Transverse colon (tissue), 4 donors: ENCODE results near the gene TRIP6. TPM values are rescaled to one million over a fixed set of nuclear protein-coding genes. Genes with fewer than 3 reads are reported as not detected.

Experiments used
- DNase-seq: peaks from one replicate; pipeline ENCODE4 v3.0.0-alpha.2; 2019
- H3K27ac ChIP-seq, 4 donors: fragments of 200-600 bp; sonication (generic); 2 replicates each; pipeline ENCODE4 v1.5.1; 2016 to 2018; ENCODE audit warnings: inconsistent platforms in 4 of 4
- H3K27me3 ChIP-seq: fragments of 200-600 bp; sonication (generic); 2 replicates; pipeline ENCODE4 v1.5.1; 2017; ENCODE audit warnings: inconsistent platforms
- H3K36me3 ChIP-seq, 4 donors: fragments of 200-600 bp; sonication (generic); 2 replicates each; pipeline ENCODE4 v1.5.1; 2017 to 2019; ENCODE audit warnings: inconsistent platforms in 4 of 4
- H3K4me1 ChIP-seq, 4 donors: fragments of 200-600 bp; sonication (generic); 2 replicates each; pipeline ENCODE4 v1.5.1; 2017 to 2020; ENCODE audit warnings: inconsistent platforms in 4 of 4
- H3K4me3 ChIP-seq, 4 donors: fragments of 200-600 bp; sonication (generic); 1 replicate in 1 of 4; 2 replicates in 3 of 4; pipeline versions ENCODE4 v1.5.1 to v1.6.1; 2017 to 2019; ENCODE audit warnings: inconsistent platforms in 4 of 4
- H3K9me3 ChIP-seq, 2 donors: fragments of 200-600 bp; sonication (generic); 2 replicates each; pipeline ENCODE4 v1.5.1; 2017 to 2019; ENCODE audit warnings: inconsistent platforms in 2 of 2
- EP300 ChIP-seq: sonication (generic); formaldehyde crosslinking; IDR thresholded peaks from one replicate; pipeline ENCODE4 v1.6.1; 2017; ENCODE audit warnings: antibody characterized with exemption, low read depth
- POLR2A ChIP-seq: fragments of 450-650 bp; IDR thresholded peaks from one replicate; pipeline ENCODE4 v1.6.1; 2016; ENCODE audit warnings: antibody characterized with exemption, mild to moderate bottlenecking, moderate library complexity
- POLR2AphosphoS5 ChIP-seq, 3 donors: sonication (generic); formaldehyde crosslinking; IDR thresholded peaks; one replicate each; pipeline ENCODE4 v1.6.1; 2016; ENCODE audit warnings: antibody characterized with exemption in 3 of 3
- WGBS, 2 donors: methylation state at CpG; one replicate each; pipeline ENCODE4 v1.1.5; 2018; ENCODE audit warnings: low coverage in 1 of 2; 5-methylcytosine and 5-hydroxymethylcytosine counted together
- in situ Hi-C, 4 donors: fragments of 200-750 bp; cut with MboI; loops; one replicate each; pipeline versions ENCODE4 v1.15.0 to v1.15.1; 2017; ENCODE audit warnings: low sequenced_read_pairs in 3 of 4, low pct_ligation_motif_present in 1 of 4, low pct_unique_long_range_greater_than_20kb in 1 of 4
- intact Hi-C: fragments of 100-400 bp; cut with DNase I; formaldehyde crosslinking; loops from one replicate; pipeline ENCODE4 v1.15.1; 2023; ENCODE audit warnings: low total_unique reads
- total RNA-seq, 4 donors: library from RNA; depleted of rRNA; stranded (reverse); fragments of >200 nt; gene quantifications; one replicate each; pipeline ENCODE4 v1.1.0, GENCODE V29; 2016
- TF ChIP-seq, protein P1 (sequence below), 5 experiments: fragments of 200-600 bp in 3 of 5; fragments of 450-650 bp in 2 of 5; sonication (generic) in 3 of 5; IDR thresholded peaks; 1 replicate in 2 of 5; 2 replicates in 3 of 5; pipeline ENCODE4 v1.5.1; 2016 to 2017; ENCODE audit warnings: antibody characterized with exemption in 5 of 5, inconsistent platforms in 3 of 5, mild to moderate bottlenecking in 2 of 5, moderate library complexity in 1 of 5

The TRIP6 gene
- total RNA-seq, 4 donors from 2014 or later = 10.9 to 24.3 (median 21.2) TPM

DNA sequence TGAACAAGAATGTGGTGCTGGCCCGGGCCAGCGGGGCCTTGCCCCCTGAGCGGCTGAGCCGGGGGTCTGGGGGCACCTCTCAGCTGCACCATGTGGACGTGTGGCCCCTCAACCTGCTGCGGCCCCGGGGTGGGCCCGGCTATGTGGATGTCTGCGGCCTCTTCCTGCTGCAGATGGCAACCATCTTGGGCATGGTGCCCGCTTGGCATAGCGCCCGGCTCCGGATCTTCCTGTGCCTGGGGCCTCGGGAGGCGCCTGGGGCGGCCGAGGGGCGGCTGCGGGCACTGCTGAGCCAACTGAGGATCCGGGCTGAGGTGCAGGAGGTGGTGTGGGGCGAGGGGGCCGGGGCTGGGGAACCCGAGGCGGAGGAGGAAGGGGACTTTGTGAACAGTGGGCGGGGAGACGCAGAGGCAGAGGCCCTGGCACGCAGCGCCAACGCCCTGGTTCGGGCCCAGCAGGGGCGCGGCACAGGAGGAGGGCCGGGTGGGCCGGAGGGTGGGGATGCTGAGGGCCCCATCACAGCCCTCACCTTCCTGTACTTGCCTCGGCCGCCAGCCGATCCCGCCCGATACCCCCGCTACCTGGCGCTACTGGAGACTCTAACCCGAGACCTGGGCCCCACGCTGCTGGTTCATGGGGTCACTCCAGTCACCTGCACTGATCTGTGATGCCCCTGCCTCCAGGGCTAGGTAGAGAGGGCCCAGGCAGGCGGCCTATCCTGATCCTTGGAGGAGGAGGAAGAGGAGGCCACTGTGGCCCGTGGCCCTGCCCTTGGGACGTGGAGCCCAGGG lies 1.1 kb upstream of the TRIP6 start:
- in situ Hi-C loops = loop anchor here in 1 of 4 donors (25.0 kb wide), 1 partner anchor 154 kb away; the partner anchor contains the start of genes EPO and POP7
- TF ChIP-seq POLR2A (peak; percentile 54), POLR2AphosphoS5 (IDR thresholded peaks at IDR 0.05) (peak in 2 of 3 donors; percentile 46 to 62), EP300 (no peak)
- TF ChIP-seq, protein P1, sequence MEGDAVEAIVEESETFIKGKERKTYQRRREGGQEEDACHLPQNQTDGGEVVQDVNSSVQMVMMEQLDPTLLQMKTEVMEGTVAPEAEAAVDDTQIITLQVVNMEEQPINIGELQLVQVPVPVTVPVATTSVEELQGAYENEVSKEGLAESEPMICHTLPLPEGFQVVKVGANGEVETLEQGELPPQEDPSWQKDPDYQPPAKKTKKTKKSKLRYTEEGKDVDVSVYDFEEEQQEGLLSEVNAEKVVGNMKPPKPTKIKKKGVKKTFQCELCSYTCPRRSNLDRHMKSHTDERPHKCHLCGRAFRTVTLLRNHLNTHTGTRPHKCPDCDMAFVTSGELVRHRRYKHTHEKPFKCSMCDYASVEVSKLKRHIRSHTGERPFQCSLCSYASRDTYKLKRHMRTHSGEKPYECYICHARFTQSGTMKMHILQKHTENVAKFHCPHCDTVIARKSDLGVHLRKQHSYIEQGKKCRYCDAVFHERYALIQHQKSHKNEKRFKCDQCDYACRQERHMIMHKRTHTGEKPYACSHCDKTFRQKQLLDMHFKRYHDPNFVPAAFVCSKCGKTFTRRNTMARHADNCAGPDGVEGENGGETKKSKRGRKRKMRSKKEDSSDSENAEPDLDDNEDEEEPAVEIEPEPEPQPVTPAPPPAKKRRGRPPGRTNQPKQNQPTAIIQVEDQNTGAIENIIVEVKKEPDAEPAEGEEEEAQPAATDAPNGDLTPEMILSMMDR (IDR thresholded peaks at IDR 0.05) = no peak

DNA sequence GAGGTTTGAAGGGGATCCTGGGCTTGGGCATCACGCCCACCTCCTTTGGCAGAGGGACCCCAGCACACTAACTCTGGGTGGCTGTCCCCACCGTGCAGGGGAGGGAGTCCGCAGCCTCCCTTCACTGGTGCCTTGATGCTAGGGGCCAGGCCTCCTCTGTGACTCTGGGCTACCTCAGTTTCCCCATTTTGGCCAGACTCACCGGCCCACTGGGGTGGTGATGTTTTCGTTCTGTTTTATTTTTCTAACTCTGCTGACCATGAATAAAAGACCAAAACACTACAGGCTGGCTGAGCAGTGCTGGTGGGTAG lies 503 bp upstream of the TRIP6 start:
- peak overlapping the region; percentile 92 to 97 (median 96) for H3K27ac ChIP-seq
- DNase-seq = no peak
- 43% methylated on average over 5 of the region's 5 CpGs; no CpG with 5 or more reads in 1 of the 2 donors for WGBS, 2 donors
- intact Hi-C loops (no loop called here), in situ Hi-C loops (loop anchor here in 1 of 4 donors (25.0 kb wide), 1 partner anchor 154 kb away; the partner anchor contains the start of genes EPO and POP7)
- H3K27me3 ChIP-seq = no peaks in the 10 kb centered on the region
- no peaks in the 10 kb centered on the region for H3K36me3 ChIP-seq
- no peaks in the 10 kb centered on the region for H3K9me3 ChIP-seq
- no peak for TF ChIP-seq EP300
- no peak for TF ChIP-seq POLR2A
- H3K4me1 ChIP-seq = peaks cover 11 to 39% (median 34%) of the 10 kb centered on the region in 4 donors
- H3K4me3 ChIP-seq = peak overlapping the region; percentile 17 to 74 (median 70)

More for the DNA sequence above, 1.1 kb upstream of the TRIP6 start:
- Histone ChIP-seq H3K27ac (peak overlapping the region; percentile 92 to 97 (median 96)), H3K4me1 (peaks cover 11 to 39% (median 34%) of the 10 kb centered on the region in 4 donors), H3K36me3 (no peaks in the 10 kb centered on the region), H3K27me3 (no peaks in the 10 kb centered on the region), H3K9me3 (no peaks in the 10 kb centered on the region), H3K4me3 (peak overlapping the region; percentile 14 to 74 (median 70))
- intact Hi-C loops = no loop called here
- 48% methylated on average over 44 of the region's 46 CpGs; no CpG with 5 or more reads in 1 of the 2 donors for WGBS, 2 donors
- peak; percentile 86 for DNase-seq

DNA sequence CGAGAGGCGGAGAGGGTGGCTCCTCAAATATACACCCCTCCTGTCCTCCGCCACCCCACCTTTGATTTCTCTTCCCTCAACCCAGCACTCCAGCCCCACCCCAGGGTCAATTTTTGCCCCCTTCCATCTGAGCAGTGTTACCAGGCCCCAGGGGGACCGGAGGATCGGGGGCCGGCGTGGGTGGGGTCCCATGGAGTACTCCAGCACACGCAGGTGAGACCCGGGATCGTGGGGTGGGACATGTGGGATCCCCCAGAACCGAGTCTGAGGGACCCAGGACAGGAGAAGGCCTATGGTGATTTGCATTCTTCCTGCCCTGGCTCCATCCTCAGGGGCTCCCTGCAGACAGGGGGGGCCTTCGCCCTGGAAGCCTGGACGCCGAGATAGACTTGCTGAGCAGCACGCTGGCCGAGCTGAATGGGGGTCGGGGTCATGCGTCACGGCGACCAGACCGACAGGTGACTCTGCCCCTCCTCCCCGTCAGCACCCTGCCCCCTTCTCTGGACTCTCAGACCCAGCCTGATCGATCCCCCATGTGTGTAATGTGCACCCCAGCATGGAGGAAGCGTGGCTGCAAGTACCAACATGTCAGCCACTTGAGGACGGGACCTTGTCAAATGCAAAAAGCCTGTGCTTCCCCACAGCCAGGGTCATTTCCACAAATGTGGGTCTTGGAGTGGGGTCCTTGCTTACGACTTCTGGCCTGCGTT lies 744 bp downstream of the TRIP6 start:
- intact Hi-C loops = no loop called here
- Histone ChIP-seq H3K27ac (peak overlapping the region; percentile 92 to 97 (median 96)), H3K27me3 (no peaks in the 10 kb centered on the region), H3K4me3 (peak overlapping the region; percentile 67 to 74 (median 70)), H3K4me1 (peaks cover 11 to 39% (median 34%) of the 10 kb centered on the region in 4 donors), H3K36me3 (peaks cover 0 to 4% (median 0%) of the 10 kb centered on the region in 4 donors), H3K9me3 (no peaks in the 10 kb centered on the region)
- TF ChIP-seq POLR2A (no peak), EP300 (no peak), POLR2AphosphoS5 (IDR thresholded peaks at IDR 0.05) (no peak)
- TF ChIP-seq, protein P1 (IDR thresholded peaks at IDR 0.05) = no peak
- DNase-seq = peak; percentile 50
- in situ Hi-C loops = loop anchor here in 1 of 4 donors (25.0 kb wide), 1 partner anchor 156 kb away; the partner anchor contains the start of genes EPO and POP7
- WGBS, 2 donors = 26% methylated on average over 25 of the region's 27 CpGs; no CpG with 5 or more reads in 1 of the 2 donors

DNA sequence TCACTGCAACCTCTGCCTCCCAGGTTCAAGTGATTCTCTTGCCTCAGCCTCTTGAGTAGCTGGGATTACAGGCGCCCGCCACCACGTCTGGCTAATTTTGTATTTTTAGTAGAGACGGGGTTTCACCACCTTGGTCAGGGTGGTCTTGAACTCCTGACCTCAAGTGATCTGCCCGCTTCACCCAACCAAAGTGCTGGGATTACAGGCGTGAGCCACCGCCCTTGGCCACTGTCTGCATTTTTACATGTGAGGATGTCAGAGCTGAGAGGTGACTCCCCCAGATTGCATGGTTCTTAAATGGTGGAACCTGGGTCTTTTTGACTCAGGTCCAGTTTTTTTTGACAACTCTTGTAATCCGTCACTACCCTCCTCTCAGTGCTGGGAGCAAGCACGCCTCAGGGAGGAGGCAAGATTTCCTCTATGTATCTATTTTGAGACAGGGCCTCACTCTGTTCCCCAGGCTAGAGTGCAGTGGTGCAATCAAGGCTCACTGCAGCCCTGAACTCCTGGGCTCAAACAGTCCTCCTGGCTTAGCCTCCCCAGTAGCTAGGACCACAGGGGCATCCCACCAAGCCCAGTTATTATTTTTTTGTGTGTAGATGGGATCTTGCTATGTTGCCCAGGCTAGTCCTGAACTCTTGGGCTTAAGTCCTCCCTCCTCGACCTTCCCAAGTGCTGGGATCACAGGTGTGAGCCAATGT lies 6.6 kb downstream of the TRIP6 start:
- TF ChIP-seq, protein P1 (IDR thresholded peaks at IDR 0.05) = no peak
- TF ChIP-seq POLR2A (no peak), POLR2AphosphoS5 (IDR thresholded peaks at IDR 0.05) (no peak), EP300 (no peak)
- 89 to 94% methylated on average over 6 to 10 of the region's 10 CpGs for WGBS, 2 donors
- intact Hi-C loops = no loop called here
- Histone ChIP-seq H3K4me3 (peak overlapping the region in 2 of 4 donors; percentile 89 to 91), H3K27ac (peak overlapping the region; percentile 93 to 96 (median 95)), H3K9me3 (no peaks in the 10 kb centered on the region), H3K27me3 (no peaks in the 10 kb centered on the region), H3K4me1 (peaks cover 11 to 41% (median 28%) of the 10 kb centered on the region in 4 donors), H3K36me3 (peaks cover 0 to 4% (median 0%) of the 10 kb centered on the region in 4 donors)
- no peak for DNase-seq
- in situ Hi-C loops = loop anchor here in 1 of 4 donors (25.0 kb wide), 1 partner anchor 161 kb away; the partner anchor contains the start of genes EPO and POP7
